GM18520 (cell line): ENCODE data around the gene LETM1.

Source experiments
- ATAC-seq: cut with Tn5 transposase; IDR thresholded peaks from one replicate; pipeline ENCODE4 v1.9.1; 2021; ENCODE audit not compliant: unreplicated experiment

Gene LETM1

DNA sequence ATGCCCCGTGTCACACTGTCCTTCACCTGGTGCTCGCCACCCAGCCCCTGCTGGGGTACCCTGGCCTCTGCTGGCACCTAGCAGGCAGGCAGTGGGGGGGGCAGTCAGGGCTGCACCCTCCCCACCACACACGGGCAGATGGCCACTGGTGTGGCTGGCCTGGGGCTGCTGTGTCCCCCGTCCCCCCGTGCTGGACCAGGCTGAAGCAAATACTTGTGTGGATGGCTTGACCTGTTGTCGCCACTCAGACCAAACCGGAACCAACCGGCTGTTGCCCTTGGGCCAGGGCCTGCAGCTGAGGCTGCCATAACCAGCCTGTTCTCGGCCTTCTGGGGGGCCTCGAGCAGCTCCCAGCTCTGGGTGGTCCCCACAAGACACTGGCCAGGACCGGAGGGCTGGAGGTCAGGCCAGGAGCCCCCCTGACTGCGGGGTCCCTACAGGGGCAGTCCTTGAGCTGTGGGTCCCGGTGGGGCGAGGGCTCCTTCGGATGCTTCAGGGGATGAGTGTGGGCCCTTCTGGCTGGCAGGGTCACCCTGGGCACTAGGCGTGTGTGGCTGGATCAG lies 58.6 kb downstream of the LETM1 start:
- no peak for ATAC-seq

- ATAC-seq: no peak
These were observed 59.3 kb downstream of the LETM1 start for GRCh38 chr4:1796486-1797204.

GRCh38 chr4:1795299-1796195 lies 60.4 kb downstream of the LETM1 start:
- ATAC-seq: no peak

DNA sequence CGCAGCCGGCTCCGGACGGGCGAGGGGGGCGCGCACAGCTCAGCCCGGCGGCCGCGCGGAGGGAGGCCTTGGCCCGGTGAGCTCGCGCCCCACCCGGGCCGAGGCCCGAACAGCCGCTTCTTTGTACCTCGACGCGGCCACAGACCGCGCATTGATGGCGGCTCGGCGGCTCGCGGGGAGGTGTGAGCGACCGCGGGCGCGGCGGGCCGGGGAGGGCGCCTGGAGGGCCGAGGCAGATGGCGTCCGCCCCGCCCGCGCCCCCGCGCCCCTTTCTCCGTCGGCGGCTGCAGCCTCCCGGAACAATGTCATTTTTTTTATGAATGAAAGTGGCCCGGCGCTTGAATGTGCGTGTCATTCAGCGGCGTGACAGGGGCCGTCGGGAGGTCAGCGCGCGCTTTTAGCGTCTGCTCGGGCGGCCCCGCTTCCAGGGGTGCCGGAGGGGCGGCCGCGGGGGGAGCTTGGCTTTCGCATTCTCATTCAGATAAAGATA lies 61.1 kb downstream of the LETM1 start:
- ATAC-seq: no peak

DNA sequence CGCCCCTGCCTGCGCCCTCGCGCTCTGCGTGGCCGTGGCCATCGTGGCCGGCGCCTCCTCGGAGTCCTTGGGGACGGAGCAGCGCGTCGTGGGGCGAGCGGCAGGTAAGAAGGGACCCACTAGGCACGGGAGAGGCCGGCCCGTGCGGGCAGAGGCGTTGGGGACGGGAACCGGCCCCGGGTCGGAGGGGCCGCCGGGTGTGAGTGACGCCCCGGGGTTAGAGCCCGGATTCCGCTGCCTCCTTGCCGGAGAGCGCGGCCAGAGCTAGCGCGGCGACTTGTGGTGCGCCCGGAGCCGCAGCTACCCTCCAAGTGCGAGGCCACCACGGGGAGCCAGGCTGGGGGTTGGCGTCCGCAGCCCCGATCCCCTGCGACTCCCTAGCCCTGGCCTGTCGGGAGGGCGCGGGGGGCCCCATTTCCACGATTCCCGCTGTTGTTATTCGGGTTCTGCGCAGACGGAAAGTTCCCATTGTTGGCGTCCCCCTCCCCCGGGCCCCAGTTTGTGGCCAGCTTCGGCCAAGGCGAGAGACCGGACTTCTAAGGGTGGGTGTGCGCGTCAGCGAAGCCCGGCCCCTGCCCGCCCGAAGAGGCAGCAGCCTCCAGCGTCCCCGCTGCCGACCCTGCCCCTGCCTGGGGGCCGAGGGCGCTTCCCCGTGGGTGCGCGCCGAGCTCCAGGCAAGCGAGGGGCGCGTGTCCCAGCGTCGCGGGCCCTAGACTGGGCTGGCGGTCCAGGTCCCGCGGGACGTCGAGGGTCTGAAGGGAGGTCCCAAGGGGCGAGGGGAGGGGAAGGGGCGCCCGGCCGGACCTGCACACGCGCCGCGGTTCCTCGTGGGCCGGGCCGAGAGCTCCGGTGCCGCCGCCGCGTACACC lies 61.8 kb downstream of the LETM1 start:
- ATAC-seq: no peak

- ATAC-seq: no peak
These were observed 62.5 kb downstream of the LETM1 start for GRCh38 chr4:1793496-1793840.

DNA sequence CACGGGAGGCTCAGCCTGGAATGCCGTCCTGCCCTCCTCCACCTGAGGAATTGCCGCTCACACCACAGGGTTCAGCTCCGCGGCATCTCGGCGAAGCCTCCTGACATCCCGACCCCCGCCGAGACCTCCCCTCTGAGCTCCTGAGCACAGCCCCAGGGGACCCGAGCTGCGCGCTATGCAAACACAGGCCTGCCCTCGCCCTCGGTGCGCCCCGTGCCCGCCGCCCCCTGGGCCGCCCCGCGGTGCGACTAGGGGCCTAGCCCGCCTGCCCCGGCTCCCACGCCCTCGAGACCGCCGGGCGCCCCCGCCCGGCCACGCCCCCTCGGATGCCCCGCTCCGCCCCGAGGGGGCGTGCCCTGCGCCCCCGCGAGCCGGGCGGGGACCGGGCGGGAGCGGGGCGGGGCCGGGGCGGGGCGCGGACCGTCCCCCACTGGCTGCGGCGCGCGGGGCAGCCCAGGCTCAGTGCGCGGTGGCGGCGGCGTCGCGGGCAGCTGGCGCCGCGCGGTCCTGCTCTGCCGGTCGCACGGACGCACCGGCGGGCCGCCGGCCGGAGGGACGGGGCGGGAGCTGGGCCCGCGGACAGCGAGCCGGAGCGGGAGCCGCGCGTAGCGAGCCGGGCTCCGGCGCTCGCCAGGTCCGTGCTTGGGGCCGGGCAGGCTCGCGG lies 63.0 kb downstream of the LETM1 start, which contains the start of gene FGFR3:
Gene FGFR3, plus strand, starts transcription at position 462 of the 664 bp plus-strand sequence. CDS start 642 bp downstream, outside the sequence.
- ATAC-seq: no peak

GRCh38 chr4:1792158-1792831 lies 63.7 kb downstream of the LETM1 start:
- ATAC-seq: no peak

- ATAC-seq: no peak
These were observed 66.0 kb downstream of the LETM1 start for GRCh38 chr4:1790005-1790404.

- ATAC-seq: no peak
These were observed 66.4 kb downstream of the LETM1 start for GRCh38 chr4:1789552-1789951.

- ATAC-seq: no peak
These were observed 67.5 kb downstream of the LETM1 start for GRCh38 chr4:1788254-1788973.

GRCh38 chr4:1787411-1788077 lies 68.4 kb downstream of the LETM1 start:
- ATAC-seq: no peak

GRCh38 chr4:1786544-1787362 lies 69.2 kb downstream of the LETM1 start:
- no peak for ATAC-seq

DNA sequence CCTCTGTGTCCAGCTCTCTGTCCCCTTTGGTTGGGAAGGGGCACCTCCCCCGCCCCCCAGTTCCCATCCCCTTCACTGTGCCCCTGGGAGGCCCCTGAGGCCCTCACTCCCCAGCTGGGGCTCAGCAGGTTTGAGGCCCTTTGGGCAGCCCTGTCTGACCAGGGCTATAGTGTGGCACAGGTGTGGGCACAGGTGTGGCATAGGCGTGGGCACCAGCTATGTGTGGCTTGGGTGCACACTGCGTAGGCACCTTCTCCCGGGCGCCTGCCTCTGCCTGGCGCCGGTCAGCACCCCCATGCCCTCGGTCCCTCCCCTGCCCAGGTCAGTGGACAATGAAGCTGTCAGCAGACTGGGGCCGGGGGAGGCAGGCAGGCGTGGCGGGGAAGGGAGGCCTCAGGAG lies 70.4 kb downstream of the LETM1 start:
- ATAC-seq: no peak

DNA sequence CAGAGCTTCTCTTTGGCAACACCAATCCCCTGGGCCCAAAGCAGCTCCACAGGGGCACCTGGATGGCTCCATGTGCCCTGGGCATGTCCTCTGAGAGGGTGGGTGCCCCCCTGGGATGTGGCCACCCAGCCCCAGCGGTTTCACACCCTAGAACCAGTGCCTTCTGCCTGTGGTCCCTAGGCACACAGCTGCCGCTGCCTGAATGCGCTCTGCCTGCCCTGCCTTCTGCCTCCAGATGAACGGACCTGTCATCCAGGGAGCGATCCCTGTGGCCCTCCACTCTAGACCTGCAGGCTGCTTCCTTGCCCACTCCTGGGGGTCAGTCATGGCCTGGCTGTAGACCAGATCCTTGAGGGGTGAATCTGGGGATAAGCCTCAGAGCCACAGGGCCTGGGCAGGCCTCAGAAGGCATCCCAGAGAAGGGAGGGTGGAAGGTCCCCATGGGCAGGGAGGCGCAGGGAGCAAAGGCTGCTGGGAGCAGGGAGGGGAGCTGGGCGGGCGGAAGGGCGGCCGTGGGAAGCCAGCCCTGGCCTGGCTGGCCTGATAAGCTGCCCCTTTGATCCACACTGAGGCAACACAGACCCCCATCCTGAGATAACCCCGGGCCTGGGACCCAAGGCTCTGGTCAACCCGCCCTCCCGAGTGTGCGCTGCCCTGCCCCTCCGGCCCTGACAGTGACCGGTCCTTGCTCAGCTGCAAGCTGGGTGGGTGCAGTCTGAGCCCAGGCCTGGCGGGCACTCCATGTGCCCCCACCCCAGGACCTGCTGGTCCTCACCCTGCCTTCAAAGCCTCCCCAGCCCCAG lies 71.0 kb downstream of the LETM1 start:
- ATAC-seq: no peak

- no peak for ATAC-seq
These were observed 71.6 kb downstream of the LETM1 start for GRCh38 chr4:1784395-1784788.

GRCh38 chr4:1783970-1784369 lies 72.0 kb downstream of the LETM1 start:
- no peak for ATAC-seq
